Stimulated activated CD8-positive, alpha-beta memory T cell treated with anti-CD3 and anti-CD28 coated beads, Interleukin-4, amount 100 ng/mL, for 4 hours (primary cell): ENCODE data around the gene RELN.
"Not testable (repeated sequence)": the region's sequence is repeated elsewhere in the genome, so short reads cannot be mapped to it uniquely, and the experiment has no call there.

ENCODE experiments used
- DNase-seq, 2 donors: peaks; one replicate each; pipeline ENCODE4 v3.0.0-alpha.2; 2020; ENCODE audit warnings: low read depth in 2 of 2, low spot score in 1 of 2

The RELN gene

DNA sequence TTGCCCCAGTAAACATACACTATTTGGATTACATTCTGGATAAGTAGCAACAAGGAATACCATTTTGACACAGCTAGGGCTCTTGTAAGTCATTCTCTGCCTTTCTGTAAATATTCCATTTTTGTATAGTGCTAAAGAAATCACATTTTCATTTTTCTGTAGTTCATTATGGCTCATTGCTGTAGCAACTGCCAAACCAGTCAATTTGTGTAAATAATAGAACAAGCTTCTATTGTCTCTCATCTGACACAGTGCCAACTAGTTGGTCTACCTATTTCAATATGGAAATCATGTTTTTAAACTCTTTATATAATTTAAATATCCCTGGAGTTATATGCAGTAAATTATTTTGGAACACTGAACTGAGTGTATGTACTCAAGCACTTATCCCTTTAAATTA lies 193.7 kb downstream of the RELN start:
- no peak for DNase-seq

DNA sequence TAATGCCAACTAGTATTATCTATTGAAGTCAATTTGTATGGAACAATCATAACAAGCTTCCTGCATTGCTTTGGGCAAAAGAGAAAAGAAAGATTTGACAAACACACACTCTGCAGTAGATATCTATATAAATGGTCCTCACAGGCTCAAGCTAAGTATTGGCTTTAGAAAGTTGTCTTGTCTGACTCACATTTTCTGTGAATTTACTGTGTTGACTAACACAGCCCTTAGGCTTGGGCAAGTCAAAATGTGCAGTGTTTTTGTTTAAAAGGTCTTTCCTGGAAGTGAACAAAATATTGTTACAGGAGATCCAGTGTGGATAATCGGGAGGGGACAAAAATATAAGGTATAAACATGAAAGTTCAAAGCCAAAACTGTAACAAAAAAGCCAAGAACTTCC lies 194.4 kb downstream of the RELN start:
- DNase-seq: no peak

DNA sequence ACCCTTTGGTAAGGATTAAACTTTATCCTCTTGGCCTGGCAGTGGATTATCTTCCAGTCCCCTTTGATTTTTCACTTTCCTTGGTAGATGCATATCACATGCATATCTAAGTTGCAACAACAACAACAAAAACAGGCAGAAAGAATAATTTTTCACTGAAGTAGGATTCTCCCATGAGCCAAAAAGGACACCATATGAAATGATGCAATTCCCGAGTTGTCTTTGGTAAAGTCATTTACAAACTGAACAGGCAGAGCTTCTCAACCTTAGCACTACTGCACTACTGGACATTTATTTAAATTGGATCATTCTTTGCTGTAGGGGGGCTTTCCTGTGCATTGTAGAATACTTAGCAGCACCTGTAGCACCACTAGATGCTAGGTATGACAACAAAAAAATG lies 195.0 kb downstream of the RELN start:
- DNase-seq: no peak

DNA sequence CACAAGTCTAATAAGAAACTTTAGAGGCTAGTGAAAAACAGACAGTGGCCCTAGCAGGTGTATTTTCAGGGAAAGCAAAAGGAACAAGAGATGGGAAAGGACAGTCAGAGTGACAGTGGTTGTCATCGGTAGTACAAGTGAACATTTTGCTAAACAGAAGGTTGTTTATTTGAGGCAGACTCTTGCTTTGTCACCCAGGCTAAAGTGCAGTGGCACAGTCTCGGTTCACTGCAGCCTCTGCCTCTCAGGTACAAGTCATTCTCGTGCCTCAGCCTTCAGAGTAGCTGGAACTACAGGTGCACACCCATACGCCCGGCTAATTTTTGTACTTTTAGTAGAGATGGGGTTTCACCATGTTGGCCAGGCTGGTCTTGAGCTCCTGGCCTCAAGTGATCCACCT lies 195.8 kb downstream of the RELN start:
- DNase-seq: no peak

DNA sequence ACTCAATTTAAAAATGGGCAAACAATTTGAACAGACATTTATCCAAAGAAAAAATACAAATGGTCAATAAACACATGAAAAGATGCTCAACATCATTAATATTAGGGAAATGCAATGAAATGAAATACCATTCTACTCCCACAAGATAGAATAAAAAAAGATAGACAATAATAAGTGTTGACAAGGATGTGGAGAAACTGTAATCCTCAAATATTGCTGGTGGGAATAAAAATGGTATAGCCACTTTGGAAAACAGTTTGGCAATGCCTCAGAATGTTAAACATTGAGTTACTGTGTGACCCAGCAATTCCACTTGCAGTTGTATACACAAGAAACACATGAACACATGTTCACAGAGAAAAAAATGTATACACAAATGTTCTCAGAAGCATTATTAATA lies 197.6 kb downstream of the RELN start:
- DNase-seq: no peak

DNA sequence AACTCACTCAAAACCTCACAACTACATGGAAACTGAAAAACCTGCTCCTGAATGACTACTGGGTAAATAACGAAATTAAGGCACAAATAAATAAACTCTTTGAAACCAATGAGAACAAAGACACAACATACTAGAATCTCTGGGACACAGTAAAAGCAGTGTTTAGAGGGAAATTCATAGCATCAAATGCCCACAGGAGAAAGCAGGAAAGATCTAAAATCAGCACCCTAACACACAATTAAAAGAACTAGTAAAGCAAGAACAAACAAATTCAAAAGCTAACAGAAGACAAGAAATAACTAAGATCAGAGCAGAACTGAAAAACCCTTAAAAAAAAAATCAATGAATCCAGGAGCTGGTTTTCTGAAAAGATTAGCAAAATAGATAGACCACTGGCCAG lies 202.4 kb downstream of the RELN start:
- not testable (repeated sequence) for DNase-seq

DNA sequence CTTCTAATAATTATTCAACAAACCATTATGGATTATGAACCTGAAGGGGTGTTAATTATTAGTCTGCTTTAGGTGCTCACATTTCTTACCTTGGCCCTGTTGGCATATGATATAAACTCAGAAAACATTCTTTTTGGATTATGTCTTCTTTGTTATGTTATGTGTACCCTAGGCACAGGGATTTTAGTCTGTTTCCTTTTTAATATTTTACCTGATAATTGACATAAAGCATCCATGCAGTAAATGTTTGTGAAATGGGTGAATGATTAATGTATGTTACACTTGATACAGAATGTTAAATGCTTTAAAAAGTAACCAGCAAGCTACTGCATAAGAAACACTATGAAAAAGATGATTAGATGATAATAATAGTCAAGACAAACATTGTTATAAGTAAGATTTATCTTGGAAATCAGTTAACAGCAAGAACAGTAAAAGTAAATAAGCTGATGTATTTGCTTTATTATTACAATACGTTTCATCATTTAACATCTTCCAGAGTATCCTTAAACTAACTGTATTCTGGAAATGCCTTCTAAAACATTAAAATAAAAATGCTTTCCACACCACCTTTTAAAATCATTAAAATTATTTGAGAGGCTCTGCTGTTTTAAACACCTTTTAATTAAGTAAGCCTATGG lies 204.7 kb downstream of the RELN start:
- DNase-seq: no peak

- DNase-seq: no peak
Measured at GRCh38 chr7:103781409-103781808, 208.0 kb downstream of the RELN start.

GRCh38 chr7:103780561-103780960 lies 208.9 kb downstream of the RELN start:
- DNase-seq: not testable (repeated sequence)

- no peak for DNase-seq
Measured at GRCh38 chr7:103777440-103777839, 212.0 kb downstream of the RELN start.

GRCh38 chr7:103773726-103774125 lies 215.7 kb downstream of the RELN start:
- no peak for DNase-seq

- DNase-seq: no peak
Measured at GRCh38 chr7:103772171-103772773, 217.2 kb downstream of the RELN start.

- no peak for DNase-seq
Measured at GRCh38 chr7:103771294-103771693, 218.2 kb downstream of the RELN start.

DNA sequence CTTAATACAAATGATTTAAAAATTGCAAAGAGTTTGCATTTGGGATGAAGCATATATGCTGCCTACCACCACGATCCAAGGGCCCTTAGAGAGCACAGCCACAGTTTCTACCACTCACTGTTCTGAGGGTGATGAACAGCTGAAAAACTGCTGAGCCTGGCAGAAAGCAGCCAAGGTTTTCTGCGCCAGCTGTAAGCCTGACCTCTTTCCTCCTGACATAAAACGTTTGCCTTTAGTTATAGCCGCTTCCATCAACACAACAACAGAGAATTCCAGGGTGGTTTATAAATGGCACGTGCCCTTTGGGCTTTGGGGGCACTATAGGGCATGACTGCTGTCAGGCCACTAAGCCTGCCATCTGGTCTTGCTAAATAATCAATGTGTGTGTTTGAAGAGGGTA lies 222.8 kb downstream of the RELN start:
- DNase-seq: no peak

DNA sequence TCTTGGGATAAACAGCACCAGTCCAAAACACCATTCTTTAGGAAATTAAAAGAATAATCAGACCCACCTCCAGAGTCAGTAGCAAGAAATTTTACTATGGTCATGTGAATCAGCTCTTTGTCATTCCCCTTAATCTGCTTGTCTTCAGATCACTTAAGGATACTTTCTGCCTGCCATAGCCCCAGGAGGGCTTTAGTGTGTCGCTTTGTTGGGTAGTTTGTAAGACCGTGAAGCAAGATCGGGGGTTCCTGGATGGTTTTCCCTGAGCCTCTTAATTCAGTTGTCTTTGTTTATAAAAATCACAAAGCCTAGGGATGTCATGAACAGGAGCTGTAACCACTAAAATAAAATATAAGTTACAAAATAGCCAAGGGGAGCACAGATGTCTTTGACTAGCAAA lies 223.6 kb downstream of the RELN start:
- no peak for DNase-seq

DNA sequence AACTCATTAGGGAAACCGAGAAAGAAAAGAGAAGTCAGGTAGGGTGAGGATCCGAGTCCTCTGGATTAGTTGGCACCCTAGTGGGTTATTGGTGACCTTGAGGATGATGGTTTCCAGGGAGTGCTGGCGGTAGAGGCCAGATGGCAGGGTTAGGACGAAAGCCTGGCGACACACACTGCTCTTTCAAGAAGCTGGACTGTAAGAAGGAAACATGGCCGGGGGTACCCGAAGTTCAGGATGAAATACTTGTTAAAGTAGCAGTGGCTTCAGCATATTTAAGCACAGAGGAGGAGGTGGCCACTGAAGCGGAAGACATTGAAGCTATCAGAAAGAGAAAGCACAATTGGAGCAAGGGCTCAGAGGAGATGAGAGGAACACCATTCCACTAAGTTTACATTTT lies 224.6 kb downstream of the RELN start:
- DNase-seq: no peak

GRCh38 chr7:103762877-103763276 lies 226.6 kb downstream of the RELN start:
- DNase-seq: no peak

DNA sequence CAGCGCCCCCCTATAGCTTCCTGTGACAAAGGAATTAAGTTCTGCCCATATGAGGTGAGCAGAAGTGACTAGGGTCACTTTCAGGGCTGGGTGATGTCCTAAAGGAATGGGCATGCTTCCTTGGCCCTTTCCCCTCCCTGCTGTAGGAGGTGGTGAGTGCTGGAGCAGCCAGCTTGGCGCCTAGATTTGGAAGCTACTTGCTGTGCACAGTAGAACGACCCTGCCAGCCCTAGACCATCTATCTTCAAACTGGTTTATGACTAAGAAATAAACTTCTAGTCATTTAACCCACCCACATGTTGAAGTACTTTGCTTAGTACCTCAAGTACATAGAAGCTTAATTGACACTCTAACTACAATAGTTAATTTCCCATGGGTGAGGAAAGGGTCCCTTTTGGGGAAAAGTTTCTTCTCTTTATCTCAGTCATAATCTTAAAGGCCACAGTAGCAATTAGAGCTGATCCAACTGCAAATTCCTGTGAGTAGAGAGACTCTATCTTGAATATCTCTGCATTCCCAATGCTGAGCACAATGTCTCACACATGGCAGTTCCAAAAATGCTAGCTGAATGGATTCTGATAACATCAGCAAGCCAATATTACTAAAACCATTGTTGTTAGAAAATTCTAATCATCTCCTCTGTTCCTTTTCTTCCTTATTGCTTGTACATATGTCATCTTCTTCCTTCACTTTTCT lies 227.2 kb downstream of the RELN start:
- no peak for DNase-seq

DNA sequence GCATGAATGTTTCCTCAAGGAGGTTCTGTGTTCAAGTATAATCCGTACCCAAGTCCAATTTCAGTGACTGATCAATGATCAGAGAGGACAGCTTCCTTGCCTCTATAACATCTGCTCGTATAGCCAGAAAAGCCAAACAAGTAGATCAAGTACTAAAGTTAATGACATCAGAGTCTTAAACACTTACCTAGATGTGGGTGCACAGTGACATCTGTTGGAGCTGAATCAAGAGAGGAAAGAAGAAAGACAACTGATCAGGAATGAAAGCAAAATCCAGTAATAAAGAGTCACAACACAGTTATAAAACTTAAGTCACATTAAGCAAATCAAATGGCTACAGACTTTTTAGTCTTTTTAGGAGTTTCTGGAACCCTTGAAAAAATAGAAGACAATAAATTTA lies 236.5 kb downstream of the RELN start:
- no peak for DNase-seq

DNA sequence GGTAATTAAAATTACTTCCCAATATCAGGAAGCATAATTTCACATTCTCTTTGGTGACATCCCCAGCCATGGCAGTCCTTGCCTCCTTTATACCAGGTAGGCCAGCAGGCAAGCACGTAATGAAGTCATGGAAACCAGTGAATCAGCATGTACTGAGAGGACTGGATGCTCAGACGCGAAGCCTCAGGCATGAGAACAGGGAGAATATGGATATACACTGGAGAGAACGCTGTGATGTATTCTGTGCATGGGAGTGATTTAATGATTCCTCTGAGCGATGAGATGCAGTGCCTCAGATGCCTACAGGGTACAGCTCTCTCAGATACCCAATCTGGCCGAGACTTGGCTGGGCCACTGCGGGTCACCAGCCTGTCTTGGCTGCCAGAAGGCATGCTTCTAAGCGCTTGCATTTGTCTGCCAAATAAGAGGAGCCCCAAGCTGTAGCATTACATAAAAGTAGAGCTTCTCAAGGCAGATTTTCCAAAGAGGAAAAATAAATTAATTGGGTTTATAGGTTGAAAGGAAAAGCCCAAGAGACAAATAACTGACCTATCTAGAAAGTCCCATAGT lies 238.1 kb downstream of the RELN start:
- DNase-seq: no peak

- no peak for DNase-seq
Measured at GRCh38 chr7:103748680-103749079, 240.8 kb downstream of the RELN start.

DNA sequence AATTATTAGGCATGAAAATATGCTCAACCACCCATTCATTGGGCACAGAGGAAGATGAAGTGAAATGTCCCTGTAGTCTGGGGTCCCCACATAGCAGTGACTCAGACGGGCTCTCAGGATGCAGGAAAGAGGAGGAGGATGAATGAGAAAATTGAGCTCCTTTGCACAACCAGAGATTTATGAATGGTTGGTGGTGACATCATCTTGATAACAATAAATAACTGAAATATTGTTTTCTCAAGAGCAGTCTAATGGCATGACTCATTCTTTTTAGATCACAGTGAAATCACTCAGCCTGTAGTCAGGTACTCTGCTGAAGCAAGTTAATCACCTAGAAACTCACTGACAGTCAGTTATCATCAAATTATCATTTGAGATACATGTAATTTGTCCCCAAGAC lies 254.1 kb downstream of the RELN start:
- DNase-seq: no peak
